Fibroblast of pulmonary artery (primary cell): ENCODE results near the gene SECISBP2.

ENCODE experiments used
- DNase-seq: peaks from one replicate; pipeline ENCODE4 v3.0.0-alpha.2; 2010; ENCODE audit warnings: low read depth
- H3K4me3 ChIP-seq: replicated peaks from 2 replicates; pipeline ENCODE4 v1.5.1; 2011; ENCODE audit warnings: low read depth, mild to moderate bottlenecking, control low read depth, low read length, moderate library complexity
- CTCF ChIP-seq: IDR thresholded peaks from 2 replicates; pipeline ENCODE4 v1.5.1; 2011; ENCODE audit warnings: mild to moderate bottlenecking, control low read depth, low read length, inconsistent platforms; ENCODE audit errors: missing control alignments

The SECISBP2 gene

GRCh38 chr9:89349607-89350006 is 31.3 kb downstream of the SECISBP2 start:
- no peak overlapping the region for H3K4me3 ChIP-seq
- no peak for DNase-seq
- TF ChIP-seq CTCF = no peak

GRCh38 chr9:89350988-89351557 is 32.8 kb downstream of the SECISBP2 start:
- H3K4me3 ChIP-seq = no peak overlapping the region
- no peak for DNase-seq
- TF ChIP-seq CTCF = no peak

DNA sequence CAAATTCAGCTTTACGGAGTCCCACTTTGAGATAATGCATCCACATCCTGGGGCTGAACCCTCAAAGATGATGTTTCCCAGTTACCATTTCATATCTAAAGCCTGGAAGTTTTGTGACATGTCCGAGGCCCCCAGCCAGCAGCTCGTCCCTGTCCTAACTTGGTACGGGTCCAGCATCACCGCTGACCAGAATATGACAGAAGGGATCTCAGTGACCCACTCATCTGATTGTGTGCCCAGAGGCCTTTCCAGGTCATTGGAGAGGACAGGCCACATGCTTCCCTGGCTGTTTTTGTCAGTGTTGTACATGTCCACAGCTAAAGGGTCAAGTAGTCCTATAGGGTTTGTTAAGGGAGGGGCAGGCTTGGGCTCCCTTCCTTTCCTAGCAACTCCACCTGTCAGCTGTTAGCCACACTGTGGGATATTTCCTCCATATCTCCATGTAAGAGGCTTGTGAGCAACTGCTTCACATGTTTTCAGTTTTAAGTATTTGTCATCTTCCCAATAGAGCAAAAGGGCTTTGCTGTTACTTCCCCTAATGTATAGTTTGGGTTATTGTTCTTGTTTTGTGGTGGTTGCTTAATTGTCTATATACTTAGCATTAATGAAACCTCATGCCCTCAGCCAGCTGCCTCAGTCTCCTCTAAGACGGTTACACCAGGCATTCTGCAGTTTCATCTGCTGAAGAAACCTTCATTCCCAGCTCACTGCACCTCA is 33.4 kb downstream of the SECISBP2 start:
- no peak for TF ChIP-seq CTCF
- no peak overlapping the region for H3K4me3 ChIP-seq
- DNase-seq = no peak

GRCh38 chr9:89352451-89352850 is 34.2 kb downstream of the SECISBP2 start:
- no peak for DNase-seq
- no peak overlapping the region for H3K4me3 ChIP-seq
- no peak for TF ChIP-seq CTCF

DNA sequence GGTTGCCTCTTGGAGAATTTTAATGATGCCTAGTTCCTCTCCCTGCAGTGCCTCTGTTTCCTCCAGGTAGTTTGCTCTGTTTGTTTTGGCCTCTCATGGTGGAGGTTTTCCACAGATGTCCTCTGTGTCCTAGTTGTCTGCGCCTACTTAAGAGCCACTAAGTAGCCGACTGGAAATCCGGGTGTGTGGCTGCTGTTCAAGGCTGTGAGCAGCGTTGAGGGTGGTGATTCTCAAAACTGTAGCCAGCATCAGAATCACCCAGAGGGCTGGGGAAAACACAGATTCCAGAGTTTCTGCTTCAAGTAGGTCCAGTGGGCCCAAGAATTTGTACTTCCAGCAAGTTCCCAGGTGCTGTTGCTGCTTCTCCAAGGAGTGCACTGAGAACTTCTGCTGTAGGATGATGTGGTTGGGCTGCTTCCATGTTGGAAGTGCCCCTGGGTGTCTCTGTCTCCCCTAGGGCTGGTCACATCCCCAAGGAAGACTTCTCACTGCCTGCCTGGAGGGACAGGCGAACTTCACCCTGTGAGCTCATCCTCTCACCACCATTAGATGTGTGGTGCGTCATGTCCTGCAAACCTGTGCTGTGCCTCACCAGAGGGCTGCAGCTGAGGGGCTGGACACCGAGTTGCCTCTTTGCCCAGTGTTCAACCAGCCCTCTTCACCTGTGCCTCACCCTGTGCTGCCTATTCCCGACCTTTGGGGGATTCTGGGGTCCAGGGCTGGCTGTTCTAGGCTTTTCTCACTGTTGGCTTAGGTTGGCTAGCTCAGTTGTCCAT is 34.8 kb downstream of the SECISBP2 start:
- H3K4me3 ChIP-seq = no peak overlapping the region
- DNase-seq = no peak
- no peak for TF ChIP-seq CTCF

GRCh38 chr9:89353989-89354388 is 35.7 kb downstream of the SECISBP2 start:
- H3K4me3 ChIP-seq = no peak overlapping the region
- no peak for DNase-seq
- no peak for TF ChIP-seq CTCF
